Mesendoderm (in vitro differentiated cells): ENCODE data around the gene SEBOX.
A peak's percentile ranks its signal among the peaks of the same experiment; 100 is the strongest.

Experiments
- DNase-seq: peaks from one replicate; pipeline ENCODE4 v3.0.0; 2013
- H2AK5ac ChIP-seq: 2 replicates; pipeline ENCODE4 v1.6.1; 2013; ENCODE audit warnings: low read length, inconsistent platforms
- H2BK120ac ChIP-seq: 2 replicates; pipeline ENCODE4 v1.6.1; 2013; ENCODE audit warnings: low read depth, mild to moderate bottlenecking, low read length, moderate library complexity, mixed read lengths
- H2BK15ac ChIP-seq: replicated peaks from 2 replicates; pipeline ENCODE4 v1.6.1; 2013; ENCODE audit warnings: low read depth, mild to moderate bottlenecking, moderate library complexity
- H2BK5ac ChIP-seq: 2 replicates; pipeline ENCODE4 v1.6.1; 2013; ENCODE audit warnings: low read length, inconsistent platforms
- H3K18ac ChIP-seq: 2 replicates; pipeline ENCODE4 v1.6.1; 2013; ENCODE audit warnings: mild to moderate bottlenecking, low read length, mixed read lengths
- H3K23ac ChIP-seq: one replicate; pipeline ENCODE4 v1.6.1; 2013; ENCODE audit warnings: low read length
- H3K27ac ChIP-seq: 2 replicates; pipeline ENCODE4 v1.5.1; 2013; ENCODE audit warnings: low read depth, mild to moderate bottlenecking, inconsistent platforms, low read length, moderate library complexity
- H3K27me3 ChIP-seq: 2 replicates; pipeline ENCODE4 v1.6.1; 2013; ENCODE audit warnings: low read length, control low read depth, mild to moderate bottlenecking, inconsistent platforms; ENCODE audit not compliant: insufficient read depth, poor library complexity
- H3K36me3 ChIP-seq: 2 replicates; pipeline ENCODE4 v1.6.1; 2013; ENCODE audit warnings: low read length, inconsistent platforms; ENCODE audit not compliant: control insufficient read depth, insufficient read depth
- H3K4ac ChIP-seq: one replicate; pipeline ENCODE4 v1.6.1; 2013; ENCODE audit warnings: low read depth, mild to moderate bottlenecking, low read length, moderate library complexity
- H3K4me1 ChIP-seq: 2 replicates; pipeline ENCODE4 v1.6.1; 2013; ENCODE audit warnings: low read depth, low read length, inconsistent platforms; ENCODE audit not compliant: control insufficient read depth
- H3K4me2 ChIP-seq: 2 replicates; pipeline ENCODE4 v1.6.1; 2013; ENCODE audit warnings: low read length
- H3K4me3 ChIP-seq: 2 replicates; pipeline ENCODE4 v1.5.1; 2013; ENCODE audit warnings: mild to moderate bottlenecking, low read length
- H3K56ac ChIP-seq: one replicate; pipeline ENCODE4 v1.6.1; 2013; ENCODE audit warnings: low read length
- H3K79me1 ChIP-seq: 2 replicates; pipeline ENCODE4 v1.6.1; 2013; ENCODE audit warnings: low read length, inconsistent platforms
- H3K79me2 ChIP-seq: 2 replicates; pipeline ENCODE4 v1.6.1; 2013; ENCODE audit warnings: mild to moderate bottlenecking, low read length; ENCODE audit not compliant: control insufficient read depth, insufficient read depth
- H3K9ac ChIP-seq: 2 replicates; pipeline ENCODE4 v1.6.1; 2013; ENCODE audit warnings: low read length, inconsistent platforms
- H4K5ac ChIP-seq: one replicate; pipeline ENCODE4 v1.6.1; 2013; ENCODE audit warnings: low read length
- H4K8ac ChIP-seq: one replicate; pipeline ENCODE4 v1.6.1; 2013; ENCODE audit warnings: low read depth, mild to moderate bottlenecking, control low read depth, low read length, moderate library complexity
- WGBS: extraction: QIAGEN DNeasy Blood & Tissue Kit; methylation state at CpG from one replicate; pipeline ENCODE4 v1.1.7; 2013; ENCODE audit warnings: low lambda C conversion rate, missing lambda C conversion rate; ENCODE audit not compliant: insufficient coverage; ENCODE audit errors: extremely low coverage; 5-methylcytosine and 5-hydroxymethylcytosine counted together

SEBOX gene

DNA sequence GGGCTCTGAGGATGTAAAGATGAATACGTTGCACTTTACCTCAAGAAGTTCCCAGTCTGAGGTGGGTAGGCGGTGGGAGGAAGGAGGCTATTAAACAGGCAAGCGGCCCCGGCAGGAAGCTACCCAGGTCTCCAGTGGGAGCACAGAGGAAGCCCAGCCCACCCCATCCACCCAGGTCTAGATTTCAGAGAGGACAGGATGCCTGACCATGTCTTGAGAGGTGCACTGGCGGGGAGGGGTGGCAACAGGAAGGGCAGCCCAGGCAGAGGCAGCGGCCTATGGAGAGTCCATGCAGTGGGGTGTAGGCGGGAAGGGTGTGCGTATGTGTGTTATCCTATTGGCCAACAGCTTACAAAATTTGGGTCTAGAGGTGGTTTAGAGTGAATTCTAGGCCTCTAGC, 20.4 kb upstream of the SEBOX start:
- H3K27ac ChIP-seq: no peak overlapping the region
- H3K79me1 ChIP-seq: no peaks in the 10 kb centered on the region
- WGBS: no CpG with 5 or more reads among the region's 8 CpGs
- no peak overlapping the region for H4K5ac ChIP-seq
- H3K4ac ChIP-seq: no peak overlapping the region
- H3K79me2 ChIP-seq: no peaks in the 10 kb centered on the region
- no peak overlapping the region for H4K8ac ChIP-seq
- H2BK5ac ChIP-seq: no peak overlapping the region
- H2AK5ac ChIP-seq: no peak overlapping the region
- H2BK15ac ChIP-seq: no peak overlapping the region
- no peak overlapping the region for H2BK120ac ChIP-seq
- no peak overlapping the region for H3K56ac ChIP-seq
- no peak overlapping the region for H3K18ac ChIP-seq
- H3K9ac ChIP-seq: no peak overlapping the region
- peaks cover 7% of the 10 kb centered on the region for H3K27me3 ChIP-seq
- H3K4me3 ChIP-seq: no peak overlapping the region
- DNase-seq: no peak
- no peaks in the 10 kb centered on the region for H3K4me1 ChIP-seq
- H3K4me2 ChIP-seq: no peak overlapping the region
- H3K36me3 ChIP-seq: no peaks in the 10 kb centered on the region
- no peak overlapping the region for H3K23ac ChIP-seq

DNA sequence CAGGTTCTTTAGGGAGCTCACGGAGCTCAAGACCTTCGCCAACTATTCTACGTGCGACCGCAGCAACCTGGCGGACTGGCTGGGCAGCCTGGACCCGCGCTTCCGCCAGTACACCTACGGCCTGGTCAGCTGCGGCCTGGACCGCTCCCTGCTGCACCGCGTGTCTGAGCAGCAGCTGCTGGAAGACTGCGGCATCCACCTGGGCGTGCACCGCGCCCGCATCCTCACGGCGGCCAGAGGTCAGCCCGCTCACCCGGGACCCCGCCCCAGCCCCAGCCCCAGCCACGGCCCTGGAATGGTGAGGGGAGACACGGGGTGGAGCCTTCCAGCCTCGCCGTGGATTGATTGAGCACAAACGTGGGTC, 20.0 kb upstream of the SEBOX start:
- H3K4me1 ChIP-seq: no peaks in the 10 kb centered on the region
- H3K4me2 ChIP-seq: peak overlapping the region; percentile 76
- H2BK120ac ChIP-seq: no peak overlapping the region
- no peaks in the 10 kb centered on the region for H3K79me2 ChIP-seq
- no peak overlapping the region for H4K8ac ChIP-seq
- H2AK5ac ChIP-seq: no peak overlapping the region
- no peak overlapping the region for H3K4ac ChIP-seq
- no peak overlapping the region for H3K4me3 ChIP-seq
- no peak overlapping the region for H3K9ac ChIP-seq
- H3K18ac ChIP-seq: no peak overlapping the region
- H3K27ac ChIP-seq: no peak overlapping the region
- DNase-seq: no peak
- H3K79me1 ChIP-seq: no peaks in the 10 kb centered on the region
- peaks cover 8% of the 10 kb centered on the region for H3K27me3 ChIP-seq
- no peak overlapping the region for H3K23ac ChIP-seq
- no peak overlapping the region for H4K5ac ChIP-seq
- no peaks in the 10 kb centered on the region for H3K36me3 ChIP-seq
- peak overlapping the region; percentile 34 for H3K56ac ChIP-seq
- no peak overlapping the region for H2BK5ac ChIP-seq
- H2BK15ac ChIP-seq: no peak overlapping the region
- no CpG with 5 or more reads among the region's 29 CpGs for WGBS

DNA sequence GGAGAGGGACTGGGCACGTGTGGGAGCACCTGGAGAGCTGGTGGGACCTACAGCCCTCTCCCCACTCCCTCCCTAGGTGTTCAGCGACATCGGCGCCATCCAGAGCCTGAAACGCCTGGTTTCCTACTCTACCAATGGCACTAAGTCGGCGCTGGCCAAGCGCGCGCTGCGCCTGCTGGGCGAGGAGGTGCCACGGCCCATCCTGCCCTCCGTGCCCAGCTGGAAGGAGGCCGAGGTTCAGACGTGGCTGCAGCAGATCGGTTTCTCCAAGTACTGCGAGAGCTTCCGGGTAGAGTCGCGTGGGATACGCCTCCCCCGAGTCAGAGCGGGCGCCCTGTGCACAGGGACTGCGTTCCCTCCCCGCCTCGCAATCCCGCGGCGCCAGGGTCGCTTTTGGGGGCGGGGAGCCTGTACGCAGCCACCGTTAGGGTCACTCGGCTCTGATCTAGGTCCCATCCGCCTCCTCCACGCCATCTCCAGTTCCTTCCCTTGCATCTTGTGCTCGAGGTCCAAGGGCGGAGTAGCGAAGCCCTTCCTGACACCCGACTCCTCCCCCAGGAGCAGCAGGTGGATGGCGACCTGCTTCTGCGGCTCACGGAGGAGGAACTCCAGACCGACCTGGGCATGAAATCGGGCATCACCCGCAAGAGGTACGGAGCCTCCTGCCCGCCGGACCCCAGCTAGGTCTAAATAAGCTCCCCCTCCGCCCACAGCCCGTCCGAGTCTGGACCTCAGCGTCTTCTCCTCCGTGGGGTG, 19.5 kb upstream of the SEBOX start:
- DNase-seq: no peak
- no peak overlapping the region for H3K18ac ChIP-seq
- no peaks in the 10 kb centered on the region for H3K79me2 ChIP-seq
- no peak overlapping the region for H4K8ac ChIP-seq
- H2BK15ac ChIP-seq: no peak overlapping the region
- H4K5ac ChIP-seq: no peak overlapping the region
- no peak overlapping the region for H2BK120ac ChIP-seq
- H2AK5ac ChIP-seq: no peak overlapping the region
- H3K27me3 ChIP-seq: peaks cover 8% of the 10 kb centered on the region
- H3K79me1 ChIP-seq: no peaks in the 10 kb centered on the region
- H3K27ac ChIP-seq: no peak overlapping the region
- H3K4me1 ChIP-seq: no peaks in the 10 kb centered on the region
- peak overlapping the region; percentile 76 for H3K4me2 ChIP-seq
- H3K36me3 ChIP-seq: no peaks in the 10 kb centered on the region
- H3K4me3 ChIP-seq: peak overlapping the region; percentile 33
- no CpG with 5 or more reads among the region's 56 CpGs for WGBS
- H3K9ac ChIP-seq: peak overlapping the region; percentile 23
- H2BK5ac ChIP-seq: no peak overlapping the region
- no peak overlapping the region for H3K23ac ChIP-seq
- peak overlapping the region; percentile 40 for H3K56ac ChIP-seq
- no peak overlapping the region for H3K4ac ChIP-seq

DNA sequence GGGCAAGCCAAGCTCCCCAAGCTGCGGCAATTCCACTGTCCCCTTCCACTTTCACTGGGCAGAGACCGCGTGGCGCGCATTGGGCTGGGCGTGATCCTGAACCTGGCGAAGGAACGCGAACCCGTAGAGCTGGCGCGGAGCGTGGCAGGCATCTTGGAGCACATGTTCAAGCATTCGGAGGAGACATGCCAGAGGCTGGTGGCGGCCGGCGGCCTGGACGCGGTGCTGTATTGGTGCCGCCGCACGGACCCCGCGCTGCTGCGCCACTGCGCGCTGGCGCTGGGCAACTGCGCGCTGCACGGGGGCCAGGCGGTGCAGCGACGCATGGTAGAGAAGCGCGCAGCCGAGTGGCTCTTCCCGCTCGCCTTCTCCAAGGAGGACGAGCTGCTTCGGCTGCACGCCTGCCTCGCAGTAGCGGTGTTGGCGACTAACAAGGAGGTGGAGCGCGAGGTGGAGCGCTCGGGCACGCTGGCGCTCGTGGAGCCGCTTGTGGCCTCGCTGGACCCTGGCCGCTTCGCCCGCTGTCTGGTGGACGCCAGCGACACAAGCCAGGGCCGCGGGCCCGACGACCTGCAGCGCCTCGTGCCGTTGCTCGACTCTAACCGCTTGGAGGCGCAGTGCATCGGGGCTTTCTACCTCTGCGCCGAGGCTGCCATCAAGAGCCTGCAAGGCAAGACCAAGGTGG, 16.3 kb upstream of the SEBOX start:
- peak overlapping the region; percentile 66 for H3K23ac ChIP-seq
- H3K79me1 ChIP-seq: no peaks in the 10 kb centered on the region
- no peaks in the 10 kb centered on the region for H3K79me2 ChIP-seq
- no peaks in the 10 kb centered on the region for H3K36me3 ChIP-seq
- no peaks in the 10 kb centered on the region for H3K4me1 ChIP-seq
- no peak overlapping the region for H3K18ac ChIP-seq
- no peak overlapping the region for H2BK15ac ChIP-seq
- no peak overlapping the region for H2BK5ac ChIP-seq
- H3K4me3 ChIP-seq: no peak overlapping the region
- H3K9ac ChIP-seq: peak overlapping the region; percentile 54
- H3K27ac ChIP-seq: no peak overlapping the region
- WGBS: no CpG with 5 or more reads among the region's 72 CpGs
- H2BK120ac ChIP-seq: no peak overlapping the region
- no peak overlapping the region for H4K8ac ChIP-seq
- peak overlapping the region; percentile 89 for H3K56ac ChIP-seq
- H3K4ac ChIP-seq: no peak overlapping the region
- H2AK5ac ChIP-seq: no peak overlapping the region
- H4K5ac ChIP-seq: no peak overlapping the region
- H3K27me3 ChIP-seq: peaks cover 8% of the 10 kb centered on the region
- peak overlapping the region; percentile 70 for H3K4me2 ChIP-seq
- DNase-seq: peak; percentile 82

DNA sequence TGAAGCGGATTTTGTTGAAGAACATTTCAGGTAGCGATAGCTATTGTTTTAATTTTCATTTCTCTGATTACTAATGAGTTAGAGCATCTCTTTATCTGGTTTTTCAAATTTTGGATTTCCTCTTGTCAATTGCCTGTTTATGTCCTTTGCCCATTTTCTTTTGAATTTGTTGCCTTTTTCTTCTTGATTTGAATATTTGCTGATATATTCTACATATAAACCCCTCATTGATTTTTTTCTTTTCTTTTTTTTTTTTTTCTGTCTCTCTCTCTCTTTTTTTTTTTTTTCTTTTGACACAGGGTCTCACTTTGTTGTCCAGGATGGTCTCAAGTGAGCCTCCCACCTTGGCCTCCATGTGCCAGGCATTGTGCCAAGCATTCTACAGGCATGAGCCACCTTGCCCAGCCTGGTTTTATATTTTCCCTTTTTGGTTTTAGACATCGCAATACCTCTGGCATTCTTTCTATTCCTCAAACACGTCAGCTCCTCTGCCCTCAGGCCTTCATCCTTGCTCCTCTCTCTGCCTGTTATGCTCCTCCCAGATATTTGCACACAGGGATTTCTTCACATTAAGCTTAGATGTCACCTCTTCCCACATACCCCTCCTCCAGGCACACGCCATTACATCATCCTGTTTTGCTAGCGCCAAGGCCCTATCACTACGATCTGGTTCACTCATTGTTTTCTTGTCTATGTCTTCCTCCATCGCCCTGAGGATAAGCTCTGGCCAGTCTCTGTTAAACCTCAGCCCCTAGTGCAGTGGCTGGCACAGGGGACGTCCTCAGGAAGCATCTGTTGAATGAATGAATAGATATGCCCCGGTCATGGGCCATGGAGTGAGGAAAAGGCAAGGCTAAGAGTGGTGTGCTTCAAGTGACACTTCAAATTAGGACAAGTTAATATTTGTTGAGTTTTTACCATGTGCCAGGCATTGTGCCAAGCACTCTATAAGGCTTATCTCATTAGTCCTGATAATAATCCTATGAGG, 15.1 kb upstream of the SEBOX start:
- H2BK5ac ChIP-seq: no peak overlapping the region
- H3K56ac ChIP-seq: no peak overlapping the region
- no peak overlapping the region for H3K4me2 ChIP-seq
- H3K79me2 ChIP-seq: no peaks in the 10 kb centered on the region
- WGBS: no CpG with 5 or more reads among the region's 10 CpGs
- no peak overlapping the region for H2BK120ac ChIP-seq
- H3K4ac ChIP-seq: no peak overlapping the region
- no peak overlapping the region for H3K4me3 ChIP-seq
- no peak overlapping the region for H2BK15ac ChIP-seq
- no peak overlapping the region for H3K18ac ChIP-seq
- no peaks in the 10 kb centered on the region for H3K36me3 ChIP-seq
- no peaks in the 10 kb centered on the region for H3K79me1 ChIP-seq
- H3K23ac ChIP-seq: peak overlapping the region; percentile 4
- H3K9ac ChIP-seq: no peak overlapping the region
- no peak overlapping the region for H4K5ac ChIP-seq
- H3K27ac ChIP-seq: no peak overlapping the region
- H4K8ac ChIP-seq: no peak overlapping the region
- peak; percentile 90 for DNase-seq
- peaks cover 6% of the 10 kb centered on the region for H3K27me3 ChIP-seq
- no peak overlapping the region for H2AK5ac ChIP-seq
- H3K4me1 ChIP-seq: no peaks in the 10 kb centered on the region
